Karpas-422 (cell line): Measurements from ENCODE around the gene FNIP1. TPM values are rescaled to one million over a fixed set of nuclear protein-coding genes. Genes with fewer than 3 reads are reported as not detected.

Experiments used
- DNase-seq: peaks from one replicate; pipeline ENCODE4 v3.0.0-alpha.2; 2015
- H2AFZ ChIP-seq: fragments of 200-600 bp; sonication (generic); 2 replicates; pipeline ENCODE4 v1.6.1; 2014; ENCODE audit warnings: antibody characterized with exemption, low read length, mixed read lengths
- H3K27ac ChIP-seq: fragments of 200-600 bp; sonication (generic); 2 replicates; pipeline ENCODE4 v1.5.1; 2014; ENCODE audit warnings: mild to moderate bottlenecking, low read length, moderate library complexity
- H3K27me3 ChIP-seq: fragments of 200-600 bp; sonication (generic); 2 replicates; pipeline ENCODE4 v1.6.1; 2014; ENCODE audit warnings: low read length, mixed read lengths
- H3K36me3 ChIP-seq: fragments of 200-600 bp; sonication (generic); 2 replicates; pipeline ENCODE4 v1.6.1; 2014; ENCODE audit warnings: low read length, mixed read lengths; ENCODE audit not compliant: insufficient read depth
- H3K4me1 ChIP-seq: fragments of 200-600 bp; sonication (generic); 2 replicates; pipeline ENCODE4 v1.6.1; 2014; ENCODE audit warnings: mild to moderate bottlenecking, low read length, mixed read lengths
- H3K4me2 ChIP-seq: fragments of 200-600 bp; sonication (generic); 2 replicates; pipeline ENCODE4 v1.6.1; 2014; ENCODE audit warnings: low read length, low read depth, mild to moderate bottlenecking; ENCODE audit not compliant: poor library complexity, severe bottlenecking
- H3K4me3 ChIP-seq: fragments of 200-600 bp; sonication (generic); 2 replicates; pipeline ENCODE4 v1.5.1; 2014; ENCODE audit warnings: mild to moderate bottlenecking, antibody characterized with exemption, low read length, mixed read lengths
- H3K79me2 ChIP-seq: fragments of 200-600 bp; sonication (generic); 2 replicates; pipeline ENCODE4 v1.6.1; 2014; ENCODE audit warnings: mild to moderate bottlenecking, low read length, mixed read lengths
- H3K9ac ChIP-seq: fragments of 200-600 bp; sonication (generic); 2 replicates; pipeline ENCODE4 v1.6.0; 2014; ENCODE audit warnings: low read length
- H3K9me2 ChIP-seq: fragments of 200-600 bp; sonication (generic), shearing (Covaris generic); replicated peaks from 2 replicates; pipeline ENCODE4 v1.6.0; 2014; ENCODE audit warnings: mild to moderate bottlenecking, low read length, moderate library complexity; ENCODE audit not compliant: insufficient read depth
- H3K9me3 ChIP-seq: fragments of 300-700, 200-600 bp; sonication (generic); 2 replicates; pipeline ENCODE4 v1.6.1; 2014; ENCODE audit warnings: low read length, mixed read lengths
- H4K20me1 ChIP-seq: fragments of 200-600 bp; sonication (generic); 2 replicates; pipeline ENCODE4 v1.6.1; 2014; ENCODE audit warnings: mild to moderate bottlenecking, antibody characterized with exemption, low read length, low read depth; ENCODE audit not compliant: insufficient read depth
- total RNA-seq: library from RNA; depleted of rRNA; stranded (reverse); fragments of >200 nt; shearing (Covaris generic); gene quantifications from 2 replicates; pipeline ENCODE4 v1.2.3, GENCODE V29; 2014; ENCODE audit warnings: low replicate concordance

FNIP1 gene
- total RNA-seq, 1 experiment from 2014 or later = 56.2 TPM

DNA sequence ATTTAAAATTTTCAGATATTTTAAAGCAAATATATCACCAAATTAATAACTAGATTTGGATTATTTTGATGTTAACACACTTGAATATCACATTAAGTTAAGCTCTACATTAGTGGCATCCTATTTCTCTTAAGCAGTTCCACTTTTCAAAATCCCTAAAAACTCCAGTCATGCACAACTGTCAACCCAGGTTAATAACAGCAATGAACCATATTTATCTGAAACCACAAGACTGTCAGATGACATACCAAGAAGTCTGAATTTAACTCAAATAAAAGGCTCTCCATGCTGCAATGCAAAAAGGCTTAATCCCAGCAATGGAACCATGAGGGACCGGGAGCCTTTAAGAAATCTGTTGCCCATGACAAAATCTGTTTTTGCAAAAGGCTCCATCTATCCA lies 27.5 kb downstream of the FNIP1 start:
- Histone ChIP-seq H3K36me3 (peaks cover 10% of the 10 kb centered on the region), H3K9me2 (no peaks in the 10 kb centered on the region), H3K9ac (no peak overlapping the region), H3K9me3 (peaks cover 4% of the 10 kb centered on the region), H4K20me1 (no peaks in the 10 kb centered on the region), H3K4me1 (peaks cover 16% of the 10 kb centered on the region), H3K79me2 (peaks cover 99% of the 10 kb centered on the region), H2AFZ (no peak overlapping the region), H3K4me2 (peak overlapping the region; percentile 16), H3K27me3 (no peaks in the 10 kb centered on the region), H3K27ac (no peak overlapping the region), H3K4me3 (no peak overlapping the region)
- peak; percentile 56 for DNase-seq

DNA sequence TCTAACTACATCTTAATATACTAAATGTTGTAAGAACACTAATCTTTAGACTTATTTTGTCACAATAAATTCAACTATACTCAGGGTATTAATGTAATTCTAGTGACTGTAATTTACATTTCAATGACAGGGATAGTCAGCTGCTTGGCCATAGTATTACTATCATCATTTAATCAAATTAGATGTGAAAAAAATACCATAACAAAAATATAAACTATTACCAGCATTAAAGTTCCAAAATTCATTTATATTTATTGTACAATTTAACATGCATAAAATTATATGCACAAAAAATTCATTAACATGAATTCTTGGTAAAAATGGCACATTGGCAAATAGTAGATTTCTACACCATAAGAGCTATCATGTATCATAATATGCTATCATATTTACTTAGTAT lies 28.9 kb downstream of the FNIP1 start:
- Histone ChIP-seq H3K9ac (no peak overlapping the region), H3K27me3 (no peaks in the 10 kb centered on the region), H2AFZ (no peak overlapping the region), H3K9me3 (peaks cover 5% of the 10 kb centered on the region), H3K79me2 (peaks cover 99% of the 10 kb centered on the region), H3K4me2 (no peak overlapping the region), H3K9me2 (no peaks in the 10 kb centered on the region), H3K4me1 (peaks cover 16% of the 10 kb centered on the region), H3K27ac (no peak overlapping the region), H3K4me3 (no peak overlapping the region), H4K20me1 (no peaks in the 10 kb centered on the region), H3K36me3 (peaks cover 14% of the 10 kb centered on the region)
- DNase-seq = no peak

DNA sequence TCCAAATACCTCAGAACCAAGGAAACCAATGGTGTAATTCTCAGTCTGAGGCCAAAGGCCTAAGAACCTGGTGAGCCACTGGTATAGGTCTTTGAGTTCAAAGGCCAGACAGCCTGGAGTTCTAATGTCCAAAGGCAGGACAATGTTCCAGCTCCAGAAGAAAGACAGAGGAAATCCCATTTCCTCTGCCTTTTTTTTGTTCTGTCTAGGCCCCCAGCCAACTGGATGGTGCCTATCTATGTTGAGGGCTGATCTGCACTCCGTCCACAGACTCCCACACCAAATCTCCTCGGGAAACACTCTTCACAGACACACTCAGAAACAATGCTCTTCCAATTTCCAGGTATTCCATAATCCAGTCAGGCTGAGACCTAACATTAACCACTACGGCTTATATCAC lies 30.1 kb downstream of the FNIP1 start:
- Histone ChIP-seq H4K20me1 (no peaks in the 10 kb centered on the region), H3K9me2 (no peaks in the 10 kb centered on the region), H2AFZ (no peak overlapping the region), H3K79me2 (peaks cover 99% of the 10 kb centered on the region), H3K27ac (no peak overlapping the region), H3K9me3 (peaks cover 5% of the 10 kb centered on the region), H3K4me1 (peaks cover 16% of the 10 kb centered on the region), H3K9ac (no peak overlapping the region), H3K4me3 (no peak overlapping the region), H3K4me2 (no peak overlapping the region), H3K27me3 (no peaks in the 10 kb centered on the region), H3K36me3 (peaks cover 14% of the 10 kb centered on the region)
- no peak for DNase-seq

DNA sequence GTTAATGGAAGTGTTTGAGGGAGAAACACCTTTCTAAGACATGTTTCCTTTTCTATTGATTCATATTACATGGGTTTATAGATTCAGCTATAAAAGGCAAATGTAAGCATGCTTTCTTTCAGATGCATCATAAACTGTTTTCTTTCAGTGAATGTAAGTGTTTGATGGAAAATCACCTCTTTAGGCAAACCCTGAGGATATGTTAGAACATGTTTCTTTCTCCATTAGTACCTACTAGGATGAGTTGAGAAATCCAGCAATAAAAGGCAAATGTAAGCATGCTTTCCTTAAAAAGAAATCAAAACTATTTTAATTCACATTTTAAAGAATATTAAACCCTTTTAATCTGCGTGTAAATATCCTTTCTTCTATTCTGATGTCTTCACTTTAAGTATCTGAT lies 31.6 kb downstream of the FNIP1 start:
- peaks cover 11% of the 10 kb centered on the region for H3K4me1 ChIP-seq
- no peaks in the 10 kb centered on the region for H3K27me3 ChIP-seq
- H3K9me3 ChIP-seq = peaks cover 5% of the 10 kb centered on the region
- H3K4me3 ChIP-seq = no peak overlapping the region
- no peak overlapping the region for H2AFZ ChIP-seq
- peaks cover 14% of the 10 kb centered on the region for H3K36me3 ChIP-seq
- H3K9ac ChIP-seq = no peak overlapping the region
- H3K27ac ChIP-seq = no peak overlapping the region
- no peaks in the 10 kb centered on the region for H3K9me2 ChIP-seq
- H3K79me2 ChIP-seq = peaks cover 99% of the 10 kb centered on the region
- no peak for DNase-seq
- no peak overlapping the region for H3K4me2 ChIP-seq
- H4K20me1 ChIP-seq = no peaks in the 10 kb centered on the region

DNA sequence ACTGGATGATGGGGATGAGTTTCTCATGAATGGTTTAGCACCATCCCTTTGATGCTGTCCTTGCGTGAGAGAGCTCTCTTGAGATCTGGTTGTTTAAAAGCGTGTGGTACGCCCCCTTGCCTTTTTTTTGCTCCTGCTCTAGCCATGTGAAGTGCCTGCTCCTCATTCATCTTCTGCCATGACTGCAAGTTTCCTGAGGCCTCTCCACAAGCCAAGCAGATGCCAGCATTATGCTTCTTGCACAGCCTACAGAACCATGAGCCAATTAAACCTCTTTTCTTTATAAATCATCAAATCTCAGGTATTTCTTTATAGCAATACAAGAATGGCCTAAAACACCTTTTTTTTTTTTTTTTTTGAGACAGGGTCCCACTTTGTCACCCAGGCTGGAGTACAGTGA lies 32.8 kb downstream of the FNIP1 start:
- Histone ChIP-seq H3K4me1 (peaks cover 5% of the 10 kb centered on the region), H3K36me3 (peaks cover 14% of the 10 kb centered on the region), H3K27ac (no peak overlapping the region), H2AFZ (no peak overlapping the region), H3K4me3 (no peak overlapping the region), H4K20me1 (no peaks in the 10 kb centered on the region), H3K27me3 (no peaks in the 10 kb centered on the region), H3K4me2 (no peak overlapping the region), H3K9me2 (no peaks in the 10 kb centered on the region), H3K9me3 (peaks cover 5% of the 10 kb centered on the region), H3K9ac (no peak overlapping the region), H3K79me2 (peaks cover 99% of the 10 kb centered on the region)
- DNase-seq = no peak

DNA sequence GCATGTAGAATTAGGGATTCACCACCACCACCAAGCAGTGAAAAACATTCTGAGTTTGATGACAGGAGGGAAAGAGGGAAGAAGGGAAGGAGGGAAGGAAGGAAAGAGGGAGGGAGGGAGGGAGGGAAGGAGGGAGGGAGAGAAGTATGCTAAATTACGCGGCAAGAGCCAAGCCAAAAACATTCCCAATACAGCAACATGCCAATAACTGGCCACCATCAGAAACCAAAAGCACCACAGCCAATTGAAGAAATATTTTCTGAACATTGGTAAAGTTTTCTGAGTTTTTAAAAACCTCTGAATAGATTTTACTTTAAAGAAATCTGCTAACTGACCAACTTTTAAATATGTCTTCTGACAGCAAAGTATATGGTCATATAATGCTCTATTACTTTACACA lies 36.0 kb downstream of the FNIP1 start:
- H3K4me2 ChIP-seq = no peak overlapping the region
- peaks cover 5% of the 10 kb centered on the region; the same call in 1 of the 2 replicates for H3K9me3 ChIP-seq
- no peak for DNase-seq
- H3K27ac ChIP-seq = no peak overlapping the region
- no peak overlapping the region for H3K9ac ChIP-seq
- H2AFZ ChIP-seq = no peak overlapping the region
- no peaks in the 10 kb centered on the region for H3K9me2 ChIP-seq
- no peaks in the 10 kb centered on the region for H4K20me1 ChIP-seq
- peaks cover 14% of the 10 kb centered on the region for H3K36me3 ChIP-seq
- H3K4me1 ChIP-seq = peaks cover 15% of the 10 kb centered on the region
- H3K4me3 ChIP-seq = no peak overlapping the region
- no peaks in the 10 kb centered on the region for H3K27me3 ChIP-seq
- H3K79me2 ChIP-seq = peaks cover 100% of the 10 kb centered on the region

DNA sequence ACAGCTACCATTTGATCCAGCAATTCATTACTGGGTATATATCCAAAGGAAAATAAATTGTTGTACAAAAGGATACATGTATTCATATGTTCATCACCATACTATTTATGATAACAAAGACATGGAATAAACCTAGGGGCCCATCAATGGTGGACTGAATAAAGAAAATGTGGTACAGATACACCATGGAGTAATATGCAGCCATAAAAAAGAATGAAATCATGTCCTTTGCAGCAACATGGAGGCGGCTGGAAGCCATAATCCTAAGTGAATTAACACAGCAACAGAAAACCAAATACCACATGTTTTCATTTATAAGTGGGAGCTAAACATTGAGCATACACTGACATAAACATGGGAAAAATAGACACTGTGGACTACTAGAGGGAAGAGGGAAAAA lies 37.1 kb downstream of the FNIP1 start:
- H3K4me1 ChIP-seq = peaks cover 15% of the 10 kb centered on the region
- H3K36me3 ChIP-seq = peaks cover 8% of the 10 kb centered on the region
- H3K4me2 ChIP-seq = no peak overlapping the region
- no peaks in the 10 kb centered on the region for H3K27me3 ChIP-seq
- H3K9ac ChIP-seq = no peak overlapping the region
- peaks cover 5% of the 10 kb centered on the region; the same call in 1 of the 2 replicates for H3K9me3 ChIP-seq
- no peak overlapping the region for H3K4me3 ChIP-seq
- H3K9me2 ChIP-seq = no peaks in the 10 kb centered on the region
- no peaks in the 10 kb centered on the region for H4K20me1 ChIP-seq
- peaks cover 100% of the 10 kb centered on the region for H3K79me2 ChIP-seq
- no peak overlapping the region for H3K27ac ChIP-seq
- no peak for DNase-seq
- no peak overlapping the region for H2AFZ ChIP-seq

DNA sequence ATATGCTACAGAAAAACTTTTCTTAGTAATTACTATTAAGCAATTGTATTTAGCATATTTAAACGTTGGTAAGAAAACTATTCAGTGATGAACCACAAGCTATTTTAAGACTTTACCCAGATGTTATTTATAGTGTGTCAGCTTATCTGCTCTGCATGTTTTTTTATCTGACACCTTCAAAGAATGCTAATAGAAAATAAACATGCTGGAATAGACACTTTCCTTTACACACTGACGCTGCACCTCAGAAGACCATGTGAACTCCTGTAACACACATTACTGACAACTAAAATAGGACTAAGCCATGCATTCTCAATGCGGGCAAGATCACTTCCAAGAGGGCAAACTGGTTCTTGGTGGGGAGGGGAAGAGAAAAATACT lies 38.3 kb downstream of the FNIP1 start:
- Histone ChIP-seq H3K4me2 (peak overlapping the region; percentile 14), H3K9ac (no peak overlapping the region), H3K9me3 (no peaks in the 10 kb centered on the region), H4K20me1 (no peaks in the 10 kb centered on the region), H3K4me1 (peaks cover 15% of the 10 kb centered on the region), H3K27me3 (no peaks in the 10 kb centered on the region), H2AFZ (no peak overlapping the region), H3K27ac (no peak overlapping the region), H3K4me3 (no peak overlapping the region), H3K9me2 (no peaks in the 10 kb centered on the region), H3K36me3 (no peaks in the 10 kb centered on the region; the same call in 1 of the 2 replicates), H3K79me2 (peaks cover 100% of the 10 kb centered on the region)
- DNase-seq = no peak
